ENCODE results near the gene RECQL.
A peak's percentile ranks its signal among the peaks of the same experiment; 100 is the strongest.

Gene RECQL, protein sequence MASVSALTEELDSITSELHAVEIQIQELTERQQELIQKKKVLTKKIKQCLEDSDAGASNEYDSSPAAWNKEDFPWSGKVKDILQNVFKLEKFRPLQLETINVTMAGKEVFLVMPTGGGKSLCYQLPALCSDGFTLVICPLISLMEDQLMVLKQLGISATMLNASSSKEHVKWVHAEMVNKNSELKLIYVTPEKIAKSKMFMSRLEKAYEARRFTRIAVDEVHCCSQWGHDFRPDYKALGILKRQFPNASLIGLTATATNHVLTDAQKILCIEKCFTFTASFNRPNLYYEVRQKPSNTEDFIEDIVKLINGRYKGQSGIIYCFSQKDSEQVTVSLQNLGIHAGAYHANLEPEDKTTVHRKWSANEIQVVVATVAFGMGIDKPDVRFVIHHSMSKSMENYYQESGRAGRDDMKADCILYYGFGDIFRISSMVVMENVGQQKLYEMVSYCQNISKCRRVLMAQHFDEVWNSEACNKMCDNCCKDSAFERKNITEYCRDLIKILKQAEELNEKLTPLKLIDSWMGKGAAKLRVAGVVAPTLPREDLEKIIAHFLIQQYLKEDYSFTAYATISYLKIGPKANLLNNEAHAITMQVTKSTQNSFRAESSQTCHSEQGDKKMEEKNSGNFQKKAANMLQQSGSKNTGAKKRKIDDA

DNA sequence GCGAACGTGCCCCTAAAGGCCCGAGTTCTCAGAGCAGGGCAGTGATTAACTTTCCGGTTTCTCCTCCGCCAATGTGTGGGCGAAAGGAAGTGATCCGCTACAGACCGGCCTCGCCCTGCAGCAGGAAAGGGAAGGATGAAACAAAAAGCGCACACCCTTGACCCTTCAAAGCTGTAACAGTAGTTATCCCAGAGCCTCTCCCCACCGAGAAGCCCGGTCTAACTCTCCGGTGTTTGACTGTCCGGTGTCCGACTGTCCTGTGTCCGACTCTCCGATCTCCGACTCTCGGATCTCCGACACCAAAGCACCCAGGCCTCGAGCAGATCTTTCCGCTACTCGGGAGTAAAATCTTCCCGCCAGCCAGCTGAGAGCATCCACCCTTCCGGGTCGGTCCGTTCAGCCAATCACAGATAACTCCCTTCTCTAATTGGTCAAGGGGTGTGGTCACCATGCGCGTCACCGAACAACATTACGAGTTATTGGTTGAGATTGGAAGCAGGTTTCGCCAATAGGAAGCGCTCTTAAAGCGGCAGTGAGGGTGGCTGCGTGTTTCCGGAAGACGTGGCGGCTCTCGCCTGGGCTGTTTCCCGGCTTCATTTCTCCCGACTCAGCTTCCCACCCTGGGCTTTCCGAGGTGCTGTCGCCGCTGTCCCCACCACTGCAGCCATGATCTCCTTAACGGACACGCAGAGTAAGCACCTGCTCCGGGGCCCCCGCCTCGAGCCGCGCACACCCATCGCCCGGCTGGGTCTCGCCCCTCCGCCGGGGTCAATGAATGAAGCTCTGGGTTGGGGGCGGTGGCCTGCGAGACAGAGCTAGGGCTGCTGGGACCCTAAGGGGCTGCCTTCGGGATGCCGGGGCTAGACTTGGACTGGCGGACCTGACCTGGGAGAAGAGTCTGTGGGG is at the start of gene RECQL, which contains the start of gene GOLT1B:
Gene RECQL (minus strand): TSS at position 378 of the 906 bp plus-strand sequence. CDS start 2,065 bp downstream, outside the sequence.
Gene GOLT1B (plus strand): TSS at position 532 of the 906 bp plus-strand sequence. CDS start 135 bp downstream, at position 667.
- DNase-seq (ENCODE audit: low read depth in 2 of 2), result peak; percentile 73 to 84

DNA sequence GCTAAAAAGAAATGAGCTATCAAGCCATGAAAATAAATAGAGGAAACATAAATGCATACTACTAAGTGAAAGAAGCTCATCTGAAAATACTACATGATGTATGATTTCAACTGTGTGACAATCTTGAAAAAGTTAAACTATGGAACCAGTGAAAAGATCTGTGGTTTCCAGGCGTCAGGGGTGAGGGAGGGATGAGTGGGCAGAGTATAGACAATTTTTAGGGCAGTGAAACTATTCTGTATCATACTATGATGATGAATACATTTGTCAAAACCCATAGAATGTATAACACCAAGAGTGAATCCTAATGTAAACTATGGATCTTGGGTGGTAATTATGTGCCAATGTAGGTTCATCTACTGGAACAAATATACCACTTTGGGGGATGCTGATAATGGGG is 46.0 kb upstream of the RECQL start:
- DNase-seq (ENCODE audit: low read depth in 2 of 2), result peak in 1 of 2 donors; percentile 11

DNA sequence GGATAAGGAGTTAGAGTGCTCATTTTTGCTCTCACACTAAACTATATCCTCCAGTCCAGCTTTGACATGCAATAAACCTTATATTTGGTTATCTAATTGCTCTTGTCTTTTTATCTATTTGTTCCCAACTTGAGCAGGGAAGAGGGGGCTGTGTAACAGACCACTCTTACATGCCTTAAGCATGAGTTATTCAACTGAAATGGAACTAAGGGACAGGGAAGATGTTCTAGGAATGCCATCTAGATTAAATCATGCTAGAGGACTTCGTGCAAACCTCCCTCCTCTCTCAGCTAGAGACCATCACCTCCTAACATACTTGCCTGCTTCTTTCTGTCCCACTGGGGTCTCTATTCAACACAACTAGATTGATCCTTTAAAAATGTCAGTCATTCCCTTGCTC is 45.3 kb upstream of the RECQL start:
- no peak for DNase-seq (ENCODE audit: low read depth in 2 of 2)

DNA sequence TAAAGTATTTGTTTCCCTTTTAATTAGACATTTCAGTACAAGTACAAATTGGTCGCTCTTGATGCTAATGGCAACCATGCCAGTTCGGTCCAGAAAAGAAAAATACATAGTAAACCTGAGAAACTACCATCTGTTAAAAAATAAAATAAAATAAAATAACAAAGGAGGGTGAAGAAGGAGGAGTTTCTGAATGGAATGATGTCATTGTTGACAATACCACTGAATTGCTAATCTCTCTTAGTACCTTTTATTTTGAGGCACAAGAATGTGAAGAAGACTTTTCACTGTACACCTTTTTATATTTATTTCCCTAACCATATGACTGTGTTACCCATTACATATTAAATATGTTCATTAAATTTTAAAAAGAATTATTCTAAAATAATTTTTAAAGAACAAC is 44.1 kb upstream of the RECQL start:
- no peak for DNase-seq (ENCODE audit: low read depth in 2 of 2)

DNA sequence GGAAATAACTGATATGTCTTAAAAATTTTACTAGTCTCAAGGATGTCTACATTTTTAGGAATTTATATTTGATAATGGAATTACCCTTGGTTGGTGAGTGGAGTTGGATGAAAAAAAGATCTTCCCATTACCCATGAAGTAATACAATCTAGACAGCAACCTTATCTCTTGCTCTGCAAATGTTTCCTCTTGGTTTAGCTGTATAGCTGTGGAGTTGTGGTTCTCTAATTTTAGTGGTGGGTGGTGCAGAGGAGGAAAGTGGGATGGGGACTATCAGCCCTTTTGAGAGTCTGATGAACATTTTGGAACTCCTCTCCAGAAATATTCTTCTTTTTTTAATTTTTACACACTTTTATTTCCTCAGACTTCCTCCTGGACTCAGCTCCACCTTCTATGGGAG is 41.7 kb upstream of the RECQL start:
- no peak for DNase-seq (ENCODE audit: low read depth in 2 of 2)

DNA sequence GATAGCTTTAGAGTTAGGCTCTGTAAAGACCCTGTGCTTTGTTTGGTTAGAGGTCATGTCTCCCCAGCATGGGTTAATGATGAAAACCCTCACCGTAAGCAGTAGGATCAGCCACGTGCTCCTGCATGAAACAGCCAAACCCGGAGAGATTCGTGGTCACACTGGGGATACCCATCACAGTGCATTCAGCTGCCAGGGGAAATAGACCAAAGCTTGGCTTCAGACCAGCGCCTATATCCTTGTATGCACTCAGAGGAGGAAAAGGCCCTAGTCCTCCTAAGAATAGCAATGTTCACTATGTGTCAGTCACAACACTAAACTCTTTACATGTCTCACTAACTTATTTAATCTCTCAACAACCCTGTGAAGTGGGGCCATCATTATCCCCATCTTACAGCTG is 41.0 kb upstream of the RECQL start:
- DNase-seq (ENCODE audit: low read depth in 2 of 2), result no peak

DNA sequence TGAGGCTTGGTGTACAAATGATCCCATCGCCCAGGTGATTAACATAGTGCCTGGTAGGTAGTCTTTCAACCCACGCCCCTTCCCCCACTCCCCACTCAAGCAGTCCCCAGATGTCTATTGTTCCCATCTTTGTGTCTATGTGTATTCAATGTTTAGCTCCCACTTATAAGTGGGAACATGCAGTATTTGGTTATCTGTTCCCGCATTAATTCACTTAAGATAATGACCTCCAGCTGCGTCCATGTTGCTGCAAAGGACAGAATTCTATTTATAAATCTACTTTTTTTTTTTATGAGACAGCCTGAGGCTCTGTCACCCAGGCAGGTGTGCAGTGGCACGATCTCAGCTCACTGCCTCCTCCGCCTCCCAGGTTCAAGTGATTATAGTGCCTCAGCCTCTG is 40.3 kb upstream of the RECQL start:
- no peak for DNase-seq (ENCODE audit: low read depth in 2 of 2)

DNA sequence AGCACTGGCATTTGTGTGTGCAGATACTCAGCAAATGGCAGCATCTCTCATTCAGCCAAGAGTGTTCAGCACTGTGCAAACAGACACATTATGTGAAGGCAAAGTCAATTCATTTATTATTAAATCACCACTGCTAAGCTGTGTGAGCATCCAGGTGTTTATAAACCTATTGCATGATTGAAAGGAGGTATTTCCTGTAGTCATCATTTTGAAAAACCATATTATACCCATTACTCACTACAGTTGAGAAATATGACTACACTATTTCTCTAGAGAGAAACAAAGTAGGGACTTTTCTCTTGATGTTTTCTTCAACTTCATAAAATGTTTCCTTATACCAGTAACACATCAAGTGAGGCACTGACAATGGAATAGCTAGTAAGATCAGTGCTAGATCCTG is 38.4 kb upstream of the RECQL start:
- DNase-seq (ENCODE audit: low read depth in 2 of 2), result no peak

DNA sequence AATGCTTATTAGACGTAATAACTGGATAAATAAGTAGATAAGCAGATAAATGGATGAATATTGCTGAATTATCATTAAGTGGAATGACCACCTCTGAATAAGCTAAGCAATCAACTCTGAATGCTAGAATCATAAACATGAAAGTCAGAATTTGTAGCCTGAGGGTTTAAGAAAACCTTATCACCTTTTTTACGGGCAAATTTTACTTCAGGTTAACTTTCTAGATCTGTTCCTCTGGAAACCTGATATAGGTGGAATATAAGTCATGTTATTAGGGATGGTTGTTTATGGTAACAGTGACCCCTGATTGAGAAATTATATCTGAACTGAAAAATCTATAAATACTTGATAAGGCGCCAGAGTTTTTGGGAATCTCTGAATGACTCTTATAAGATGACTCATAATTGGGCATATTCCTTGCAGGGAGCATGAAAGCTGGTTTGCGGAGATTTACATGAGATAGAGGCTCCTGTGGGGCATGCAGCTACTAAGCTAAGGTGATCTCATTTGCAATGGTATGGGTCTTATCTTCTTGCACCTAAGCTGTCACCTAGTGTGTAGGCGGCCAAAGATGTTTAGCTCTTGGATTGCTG is 36.7 kb upstream of the RECQL start:
- DNase-seq (ENCODE audit: low read depth in 2 of 2), result no peak

DNA sequence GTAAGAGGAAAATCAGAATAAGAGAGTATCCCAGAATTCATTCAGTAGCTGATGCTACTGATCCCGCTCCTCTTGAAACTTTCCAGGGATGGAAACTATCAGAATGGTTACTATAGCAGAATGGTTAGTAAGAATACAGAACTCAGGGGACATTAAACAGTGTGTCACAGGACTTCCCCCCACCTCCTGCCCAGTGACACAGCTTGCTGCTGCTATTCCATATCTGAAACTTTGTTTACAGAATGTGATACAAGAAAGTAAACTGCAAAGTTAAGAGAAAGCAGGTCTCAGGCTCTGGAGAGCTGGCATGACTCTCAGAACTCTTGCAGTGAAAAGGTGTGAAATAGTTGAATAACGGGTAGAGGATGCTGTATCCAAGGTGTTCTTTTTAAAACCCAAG is 28.0 kb upstream of the RECQL start:
- no peak for DNase-seq (ENCODE audit: low read depth in 2 of 2)

DNA sequence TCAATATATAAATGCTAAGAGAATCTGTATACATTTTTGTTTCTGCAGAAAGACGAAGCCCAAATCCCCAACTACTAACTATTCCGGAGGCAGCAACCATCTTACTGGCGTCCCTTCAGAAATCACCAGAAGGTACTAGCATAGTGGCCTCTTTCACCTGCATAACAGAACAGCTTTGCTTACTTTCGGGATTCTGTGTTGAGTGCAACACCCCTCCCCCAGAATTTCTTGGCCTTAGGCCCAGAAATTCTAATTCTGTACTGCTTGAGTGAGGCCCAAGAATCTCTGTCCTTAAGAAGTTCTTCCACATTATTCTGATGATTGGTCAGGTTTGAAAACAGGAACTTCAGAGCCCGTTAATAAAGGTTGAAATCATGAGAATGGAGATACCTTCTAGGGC is 27.5 kb upstream of the RECQL start:
- DNase-seq (ENCODE audit: low read depth in 2 of 2), result no peak

DNA sequence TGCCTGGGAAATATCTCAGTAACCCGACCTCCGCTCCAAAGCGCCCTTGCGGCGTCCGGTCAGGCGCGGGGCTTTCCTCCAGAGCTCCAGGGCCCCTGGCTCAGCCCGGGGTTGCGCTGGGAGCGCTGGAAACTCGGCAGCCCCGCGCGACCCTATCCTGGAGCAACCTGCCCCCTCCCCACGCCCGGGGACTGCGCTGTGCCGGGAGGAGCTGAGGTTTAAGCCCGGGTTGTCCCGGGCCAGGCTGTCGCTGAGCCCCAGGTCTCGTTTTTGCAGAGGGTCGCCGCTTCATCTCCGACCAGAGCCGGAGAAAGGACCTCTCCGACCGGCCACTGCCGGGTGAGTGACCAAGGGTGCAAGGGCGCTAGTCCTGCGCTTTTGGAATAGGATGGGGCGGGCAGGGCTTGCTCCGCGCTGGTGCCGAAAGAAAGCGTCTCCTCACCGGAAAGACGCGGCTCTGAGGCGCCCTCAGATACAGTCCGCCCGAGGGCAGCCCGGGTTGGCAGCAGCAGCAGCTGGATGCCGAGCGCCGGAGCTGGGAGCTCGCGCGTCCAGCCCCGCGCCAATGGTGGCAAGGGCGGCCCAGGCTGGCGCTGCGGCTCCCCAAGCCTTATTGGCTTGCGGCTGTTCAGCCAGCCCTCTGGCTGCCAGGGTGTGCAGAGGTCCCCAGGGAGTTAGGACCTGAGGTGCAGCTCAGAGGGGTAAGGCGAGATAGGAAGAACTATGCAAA is 26.2 kb upstream of the RECQL start:
- peak; percentile 46 to 59 for DNase-seq (ENCODE audit: low read depth in 2 of 2)

DNA sequence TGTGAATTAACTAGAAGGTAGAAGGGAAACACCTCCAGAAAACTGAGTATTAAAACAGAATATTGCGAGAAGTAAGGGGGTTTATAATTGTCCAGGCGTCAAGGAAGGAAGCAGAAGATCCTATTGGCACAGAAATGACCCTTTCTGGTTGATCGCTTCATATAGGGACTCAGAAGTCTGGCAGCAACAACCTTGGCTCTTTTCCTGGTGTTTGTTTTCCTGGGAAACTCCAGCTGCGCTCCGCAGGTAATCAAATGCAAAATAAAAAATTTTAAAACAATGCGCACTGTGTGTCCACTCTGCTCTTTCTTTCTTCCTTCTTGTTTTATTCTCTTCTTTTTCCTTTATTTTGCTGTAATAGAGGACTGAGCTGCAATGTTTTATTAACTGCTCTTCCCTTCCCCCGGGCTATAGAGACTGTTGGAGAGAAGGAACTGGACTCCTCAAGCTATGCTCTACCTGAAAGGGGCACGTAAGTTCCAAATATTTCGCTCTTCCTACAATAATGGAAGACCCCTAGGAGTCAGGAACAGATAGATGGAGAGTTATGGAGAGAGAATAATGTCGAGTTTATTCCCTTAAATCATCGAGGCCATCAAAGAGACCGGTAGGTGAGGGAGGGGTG is 25.4 kb upstream of the RECQL start:
- no peak for DNase-seq (ENCODE audit: low read depth in 2 of 2)

DNA sequence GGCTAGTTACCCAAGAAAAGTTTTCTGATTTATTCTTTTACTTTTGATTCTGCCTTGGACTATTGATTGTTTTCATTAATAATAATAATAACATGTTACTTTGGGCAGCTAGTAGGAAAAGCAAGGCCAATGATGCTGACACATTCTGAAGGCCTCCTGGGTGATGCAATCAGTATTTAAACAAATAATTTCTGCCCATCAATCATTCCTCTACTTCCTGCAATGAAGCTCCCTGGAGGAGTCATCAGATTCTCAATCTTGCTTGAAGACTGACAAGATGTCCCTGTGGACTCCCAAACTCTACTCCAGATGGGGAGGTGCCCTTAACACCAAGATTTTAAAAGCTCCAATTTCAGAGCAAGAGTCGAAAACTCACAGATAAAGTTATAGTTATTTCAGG is 24.6 kb upstream of the RECQL start, which contains the start of gene SPX:
Gene SPX (plus strand): TSS at position 244 of the 400 bp plus-strand sequence. CDS start 177 bp downstream, outside the sequence.
- DNase-seq (ENCODE audit: low read depth in 2 of 2), result no peak

DNA sequence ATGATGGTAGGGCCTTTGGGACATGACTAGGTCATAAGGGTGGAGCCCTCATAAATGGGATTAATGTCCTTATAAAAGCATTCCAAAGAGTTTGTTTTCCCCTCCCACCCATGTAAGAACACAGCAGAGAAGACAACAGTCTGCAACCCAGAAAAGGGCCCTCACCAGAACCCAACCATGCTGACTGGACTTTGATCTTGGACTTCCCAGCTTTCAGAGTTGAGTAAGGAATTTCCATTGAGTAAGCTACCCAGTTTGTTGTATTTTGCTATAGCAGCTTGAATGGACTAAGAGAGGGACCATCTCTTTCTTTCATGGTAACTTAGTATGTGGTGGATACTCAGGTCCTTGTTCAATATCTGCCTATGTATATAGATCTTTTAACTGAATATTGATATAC is 21.7 kb upstream of the RECQL start:
- no peak for DNase-seq (ENCODE audit: low read depth in 2 of 2)

DNA sequence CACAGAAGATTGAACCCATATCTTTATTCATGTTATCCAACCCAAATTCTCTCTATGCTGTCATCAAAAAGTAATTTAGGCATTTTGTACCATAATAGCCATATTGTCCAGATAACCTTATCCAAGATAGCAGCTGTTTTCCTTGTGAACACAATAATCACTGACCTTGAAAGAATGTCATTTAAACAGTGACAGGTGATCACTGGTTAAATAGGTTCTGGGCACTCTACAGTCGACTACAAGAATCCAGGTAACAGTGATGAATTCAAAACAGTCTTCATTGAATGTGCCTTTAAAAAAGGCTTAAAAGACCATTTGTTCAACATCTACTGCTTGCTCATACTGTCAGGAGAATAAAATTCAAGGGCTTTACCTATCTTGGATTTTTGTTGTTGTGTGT is 20.1 kb upstream of the RECQL start:
- no peak for DNase-seq (ENCODE audit: low read depth in 2 of 2)

DNA sequence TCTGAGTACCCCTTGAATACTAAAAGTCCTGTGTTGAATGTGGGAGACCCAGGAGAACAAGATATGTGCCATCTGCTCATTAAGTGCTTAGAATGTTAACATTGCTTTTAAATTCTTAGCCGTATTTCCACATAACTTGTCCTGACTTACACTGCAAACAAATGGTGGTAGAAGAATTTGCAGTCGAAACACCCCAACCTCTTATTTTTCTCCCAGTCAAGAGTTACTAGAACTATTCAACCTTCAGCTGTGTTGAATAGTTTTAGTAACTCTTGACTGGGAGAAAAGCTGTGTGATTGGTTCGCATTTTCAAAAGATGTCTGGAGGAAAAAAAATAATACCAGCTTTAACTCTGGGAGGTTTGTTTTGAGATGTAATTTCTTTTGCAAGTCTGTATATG is 17.0 kb upstream of the RECQL start:
- DNase-seq (ENCODE audit: low read depth in 2 of 2), result no peak

DNA sequence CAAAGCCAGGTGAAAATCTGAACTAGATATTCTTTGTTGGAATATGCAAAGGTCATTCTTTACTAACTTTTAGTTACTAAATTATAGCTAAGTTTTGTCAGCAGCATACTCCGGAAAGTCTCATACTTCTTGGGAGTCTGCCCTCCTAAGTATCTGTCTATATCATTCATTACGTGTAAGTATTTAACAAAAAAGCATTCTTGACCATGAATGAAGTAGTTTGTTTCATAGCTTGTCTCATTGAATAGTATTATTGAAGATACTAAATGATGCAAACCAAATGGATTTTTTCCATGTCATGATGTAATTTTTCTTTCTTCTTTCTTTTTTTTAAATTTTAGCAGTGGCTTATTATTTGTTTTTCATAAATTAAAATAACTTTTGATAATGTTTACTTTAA is 14.8 kb upstream of the RECQL start:
- DNase-seq (ENCODE audit: low read depth in 2 of 2), result no peak

DNA sequence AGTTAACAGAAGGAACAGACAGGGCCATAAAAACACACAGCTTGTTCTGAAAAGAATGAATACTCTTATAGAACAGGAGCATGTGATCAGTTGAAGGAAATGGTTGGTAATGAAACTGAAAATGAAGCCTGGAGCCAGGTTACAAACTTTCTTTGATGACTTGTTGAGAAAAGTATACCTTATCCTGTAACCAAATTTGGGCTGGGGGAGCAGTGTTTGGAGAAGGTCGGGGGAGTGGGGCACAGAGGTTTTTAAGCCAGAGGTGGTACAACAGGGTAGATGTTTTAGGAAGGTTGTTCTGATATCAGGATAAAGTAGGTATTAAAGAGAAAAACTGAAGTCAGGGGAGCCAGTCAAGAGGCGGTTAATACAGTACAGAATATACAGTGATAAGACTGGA is 8.3 kb upstream of the RECQL start:
- no peak for DNase-seq (ENCODE audit: low read depth in 2 of 2)

DNA sequence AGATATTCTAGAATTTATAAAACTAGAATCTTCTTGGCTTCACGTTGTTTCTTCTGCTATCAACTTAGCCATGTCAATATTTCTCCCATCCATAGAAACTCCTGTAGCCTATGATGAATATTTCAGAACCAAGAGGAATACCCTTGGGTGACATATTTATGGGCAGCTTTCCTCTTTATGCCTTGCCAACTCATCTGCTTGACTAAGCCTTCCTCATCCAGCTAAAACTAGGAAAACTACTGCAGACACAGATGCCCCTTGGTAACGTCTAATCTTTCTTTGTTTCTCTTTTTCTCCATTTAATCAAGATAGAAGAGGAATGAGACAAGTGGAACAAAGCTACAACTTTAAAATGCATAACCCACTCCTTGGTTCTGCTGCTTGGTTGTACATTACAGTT is 6.4 kb upstream of the RECQL start:
- DNase-seq (ENCODE audit: low read depth in 2 of 2), result no peak

DNA sequence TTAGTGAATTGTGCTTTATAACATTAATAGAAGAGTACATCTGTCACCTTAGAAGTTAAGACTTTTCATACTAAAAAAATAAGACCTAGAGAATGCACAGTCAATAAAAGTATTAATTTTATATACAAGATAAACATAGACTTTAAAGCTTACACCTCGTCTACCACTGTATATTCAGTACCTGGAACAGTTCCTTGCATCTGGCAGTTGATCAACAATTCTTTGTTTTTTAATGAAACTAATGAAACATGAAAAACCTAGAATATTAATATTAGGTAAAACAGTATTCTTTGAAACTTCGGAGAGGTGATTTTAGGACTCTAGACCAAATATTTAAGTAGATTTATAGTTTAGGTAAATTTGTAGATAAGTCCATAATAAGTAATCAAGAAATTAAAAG is 4.5 kb upstream of the RECQL start:
- no peak for DNase-seq (ENCODE audit: low read depth in 2 of 2)
